ENCODE measurements around the gene CLK3.

CLK3 gene

GRCh38 chr15:74603026-74603788 is 12.4 kb upstream of the CLK3 start:
- H3K27me3 ChIP-seq (ENCODE audit: insufficient read depth, insufficient read length): no peaks in the 10 kb centered on the region
- H3K36me3 ChIP-seq (ENCODE audit: insufficient read depth, insufficient read length, low read length): peaks cover 20% of the 10 kb centered on the region
- no peak for DNase-seq (ENCODE audit: low read depth, low spot score)
- TF ChIP-seq SUZ12 (IDR thresholded peaks at IDR 0.05; ENCODE audit: extremely low read depth, insufficient read depth, insufficient read length) (no peak), ZNF274 (IDR thresholded peaks at IDR 0.05; ENCODE audit: low read depth, low read length) (no peak), YY1 (IDR thresholded peaks at IDR 0.05; ENCODE audit: insufficient read depth, insufficient read length) (no peak)
- H3K9ac ChIP-seq (ENCODE audit: insufficient read length, low read depth): no peak overlapping the region
- no peaks in the 10 kb centered on the region for H3K9me3 ChIP-seq (ENCODE audit: insufficient read depth, low read length)
- peaks cover 33% of the 10 kb centered on the region for H3K4me1 ChIP-seq (ENCODE audit: insufficient read depth, insufficient read length)
- no peak overlapping the region for H3K4me3 ChIP-seq (ENCODE audit: insufficient read length, low read depth)

GRCh38 chr15:74603789-74604705 is 11.6 kb upstream of the CLK3 start:
- Histone ChIP-seq H3K4me3 (ENCODE audit: insufficient read length, low read depth) (no peak overlapping the region), H3K27me3 (ENCODE audit: insufficient read depth, insufficient read length) (no peaks in the 10 kb centered on the region), H3K9ac (ENCODE audit: insufficient read length, low read depth) (no peak overlapping the region), H3K4me1 (ENCODE audit: insufficient read depth, insufficient read length) (peaks cover 28% of the 10 kb centered on the region), H3K9me3 (ENCODE audit: insufficient read depth, low read length) (no peaks in the 10 kb centered on the region), H3K36me3 (ENCODE audit: insufficient read depth, insufficient read length, low read length) (peaks cover 11% of the 10 kb centered on the region)
- no peak for DNase-seq (ENCODE audit: low read depth, low spot score)
- TF ChIP-seq SUZ12 (IDR thresholded peaks at IDR 0.05; ENCODE audit: extremely low read depth, insufficient read depth, insufficient read length) (no peak), YY1 (IDR thresholded peaks at IDR 0.05; ENCODE audit: insufficient read depth, insufficient read length) (no peak), ZNF274 (IDR thresholded peaks at IDR 0.05; ENCODE audit: low read depth, low read length) (no peak)

GRCh38 chr15:74604983-74605794 is 10.4 kb upstream of the CLK3 start:
- Histone ChIP-seq H3K4me3 (ENCODE audit: insufficient read length, low read depth) (no peak overlapping the region), H3K9ac (ENCODE audit: insufficient read length, low read depth) (no peak overlapping the region), H3K27me3 (ENCODE audit: insufficient read depth, insufficient read length) (no peaks in the 10 kb centered on the region), H3K9me3 (ENCODE audit: insufficient read depth, low read length) (no peaks in the 10 kb centered on the region), H3K36me3 (ENCODE audit: insufficient read depth, insufficient read length, low read length) (peaks cover 3% of the 10 kb centered on the region), H3K4me1 (ENCODE audit: insufficient read depth, insufficient read length) (peaks cover 27% of the 10 kb centered on the region)
- TF ChIP-seq SUZ12 (IDR thresholded peaks at IDR 0.05; ENCODE audit: extremely low read depth, insufficient read depth, insufficient read length): no peak
- no peak for TF ChIP-seq YY1 (IDR thresholded peaks at IDR 0.05; ENCODE audit: insufficient read depth, insufficient read length)
- TF ChIP-seq ZNF274 (IDR thresholded peaks at IDR 0.05; ENCODE audit: low read depth, low read length): no peak
- no peak for DNase-seq (ENCODE audit: low read depth, low spot score)

GRCh38 chr15:74605795-74606150 is 9.9 kb upstream of the CLK3 start:
- H3K36me3 ChIP-seq (ENCODE audit: insufficient read depth, insufficient read length, low read length): no peaks in the 10 kb centered on the region
- H3K4me3 ChIP-seq (ENCODE audit: insufficient read length, low read depth): no peak overlapping the region
- TF ChIP-seq SUZ12 (IDR thresholded peaks at IDR 0.05; ENCODE audit: extremely low read depth, insufficient read depth, insufficient read length) (no peak), YY1 (IDR thresholded peaks at IDR 0.05; ENCODE audit: insufficient read depth, insufficient read length) (no peak), ZNF274 (IDR thresholded peaks at IDR 0.05; ENCODE audit: low read depth, low read length) (no peak)
- peaks cover 28% of the 10 kb centered on the region for H3K4me1 ChIP-seq (ENCODE audit: insufficient read depth, insufficient read length)
- no peak for DNase-seq (ENCODE audit: low read depth, low spot score)
- no peaks in the 10 kb centered on the region for H3K9me3 ChIP-seq (ENCODE audit: insufficient read depth, low read length)
- no peaks in the 10 kb centered on the region for H3K27me3 ChIP-seq (ENCODE audit: insufficient read depth, insufficient read length)
- H3K9ac ChIP-seq (ENCODE audit: insufficient read length, low read depth): no peak overlapping the region

- peaks cover 11% of the 10 kb centered on the region for H3K4me1 ChIP-seq (ENCODE audit: insufficient read depth, insufficient read length)
Measured at GRCh38 chr15:74608786-74609185, 6.8 kb upstream of the CLK3 start.

GRCh38 chr15:74609938-74610301 is 5.7 kb upstream of the CLK3 start:
- no peaks in the 10 kb centered on the region for H3K36me3 ChIP-seq (ENCODE audit: insufficient read depth, insufficient read length, low read length)
- H3K27me3 ChIP-seq (ENCODE audit: insufficient read depth, insufficient read length): peaks cover 12% of the 10 kb centered on the region
- peaks cover 11% of the 10 kb centered on the region for H3K4me1 ChIP-seq (ENCODE audit: insufficient read depth, insufficient read length)
- no peak overlapping the region for H3K9ac ChIP-seq (ENCODE audit: insufficient read length, low read depth)
- no peak for TF ChIP-seq ZNF274 (IDR thresholded peaks at IDR 0.05; ENCODE audit: low read depth, low read length)
- no peak for TF ChIP-seq YY1 (IDR thresholded peaks at IDR 0.05; ENCODE audit: insufficient read depth, insufficient read length)
- no peak for TF ChIP-seq SUZ12 (IDR thresholded peaks at IDR 0.05; ENCODE audit: extremely low read depth, insufficient read depth, insufficient read length)
- no peaks in the 10 kb centered on the region for H3K9me3 ChIP-seq (ENCODE audit: insufficient read depth, low read length)
- no peak overlapping the region for H3K4me3 ChIP-seq (ENCODE audit: insufficient read length, low read depth)
- no peak for DNase-seq (ENCODE audit: low read depth, low spot score)

More at GRCh38 chr15:74608786-74609185, 6.8 kb upstream of the CLK3 start:
- H3K36me3 ChIP-seq (ENCODE audit: insufficient read depth, insufficient read length, low read length): no peaks in the 10 kb centered on the region
- H3K27me3 ChIP-seq (ENCODE audit: insufficient read depth, insufficient read length): peaks cover 12% of the 10 kb centered on the region
- TF ChIP-seq YY1 (IDR thresholded peaks at IDR 0.05; ENCODE audit: insufficient read depth, insufficient read length) (no peak), SUZ12 (IDR thresholded peaks at IDR 0.05; ENCODE audit: extremely low read depth, insufficient read depth, insufficient read length) (no peak), ZNF274 (IDR thresholded peaks at IDR 0.05; ENCODE audit: low read depth, low read length) (no peak)
- no peak overlapping the region for H3K9ac ChIP-seq (ENCODE audit: insufficient read length, low read depth)
- H3K9me3 ChIP-seq (ENCODE audit: insufficient read depth, low read length): no peaks in the 10 kb centered on the region
- no peak for DNase-seq (ENCODE audit: low read depth, low spot score)
- H3K4me3 ChIP-seq (ENCODE audit: insufficient read length, low read depth): no peak overlapping the region

Measured in NT2/D1 (cell line).